H1 (cell line): ENCODE measurements around the gene ZNF483. TPM values are rescaled to one million over a fixed set of nuclear protein-coding genes. Genes with fewer than 3 reads are reported as not detected.

ENCODE experiments used
- KDM5A ChIP-seq: fragments of 200-600 bp; IDR thresholded peaks from 2 replicates; pipeline ENCODE4 v1.7.1; 2012; ENCODE audit warnings: mild to moderate bottlenecking, low read length, inconsistent platforms, mixed read lengths
- polyA plus RNA-seq, 7 experiments: library from polyadenylated mRNA; depleted of rRNA in 3 of 7; stranded (reverse) in 5 of 7; unstranded in 2 of 7; fragments of >200 nt in 5 of 7; fragments of 200-250 nt in 2 of 7; gene quantifications; 1 replicate in 5 of 7; 2 replicates in 1 of 7; 4 replicates in 1 of 7; pipeline versions ENCODE4 v1.2.1 to v1.2.3, GENCODE V29; 2011 to 2013; ENCODE audit warnings: missing spikeins in 2 of 7, mixed read lengths in 2 of 7
- total RNA-seq: library from RNA; stranded (reverse); fragmentation: NEBNext Ultra II Directional; extraction: Animal tissue kit (Norgen Biotek cat#: 25700); gene quantifications from 2 replicates; pipeline ENCODE4 v1.2.1, GENCODE V29; 2021

ZNF483 gene
- total and polyA plus RNA-seq, 2 of the 8 experiments (the other 6 are each of a cell fraction or from before 2014, with no cell fraction given) = 4.8 to 83.8 TPM

DNA sequence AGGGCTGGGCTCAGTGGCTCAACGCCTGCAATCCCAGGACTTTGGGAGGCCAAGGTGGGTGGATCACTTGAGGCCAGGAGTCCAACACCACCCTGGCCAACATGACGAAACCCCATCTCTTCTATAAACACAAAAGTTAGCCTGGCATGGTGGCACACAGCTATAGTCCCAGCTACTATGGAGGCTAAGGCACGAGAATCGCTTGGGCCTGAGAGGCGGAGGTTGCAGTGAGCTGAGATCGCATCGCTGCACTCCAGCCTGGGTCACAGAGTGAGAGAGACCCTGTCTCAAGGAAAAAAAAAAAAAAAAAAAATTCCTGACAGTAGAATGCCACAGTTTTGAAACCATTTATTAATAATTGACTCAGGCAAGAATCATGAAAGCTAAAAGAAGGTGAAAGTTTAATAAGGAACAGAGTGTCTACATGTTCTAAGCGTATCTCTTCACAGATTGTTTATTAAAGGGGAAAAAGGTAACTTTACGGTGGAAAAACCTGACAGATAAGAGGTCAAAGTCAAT lies 80.1 kb downstream of the ZNF483 start (continued):
- TF ChIP-seq KDM5A = no peak
